NCI-H146 (cell line): ENCODE results near the gene PTMA.
A peak's percentile ranks its signal among the peaks of the same experiment; 100 is the strongest.
"Not testable (repeated sequence)": the region's sequence is repeated elsewhere in the genome, so short reads cannot be mapped to it uniquely, and the experiment has no call there.

Source experiments
- DNase-seq: peaks from one replicate; lab custom pipeline; 2025; lab: John Stamatoyannopoulos, UW

PTMA gene

GRCh38 chr2:231696004-231696367, 12.3 kb upstream of the PTMA start:
- no peak for DNase-seq

GRCh38 chr2:231699006-231699405, 9.3 kb upstream of the PTMA start:
- no peak for DNase-seq

GRCh38 chr2:231701456-231702373, 6.6 kb upstream of the PTMA start:
- no peak for DNase-seq

GRCh38 chr2:231704017-231704416, 4.3 kb upstream of the PTMA start:
- no peak for DNase-seq

- peak; percentile 94 for DNase-seq
Observed at GRCh38 chr2:231706731-231707624, 1.3 kb upstream of the PTMA start.

GRCh38 chr2:231707625-231707926, 749 bp upstream of the PTMA start:
- DNase-seq: peak; percentile 65

GRCh38 chr2:231708773-231709635, 679 bp downstream of the PTMA start:
- peak; percentile 36 for DNase-seq

GRCh38 chr2:231709636-231709980, 1.3 kb downstream of the PTMA start:
- DNase-seq: no peak

- peak; percentile 65 for DNase-seq
Observed at GRCh38 chr2:231709981-231710798, 1.9 kb downstream of the PTMA start.

- DNase-seq: peak; percentile 48
Observed at GRCh38 chr2:231710799-231711676, 2.7 kb downstream of the PTMA start.

GRCh38 chr2:231711677-231712450, 3.5 kb downstream of the PTMA start:
- no peak for DNase-seq

GRCh38 chr2:231712451-231713021, 4.2 kb downstream of the PTMA start:
- DNase-seq: not testable (repeated sequence)

GRCh38 chr2:231713406-231713729, 5.0 kb downstream of the PTMA start:
- DNase-seq: not testable (repeated sequence)

GRCh38 chr2:231713730-231714638, 5.7 kb downstream of the PTMA start:
- DNase-seq: peak; percentile 67

GRCh38 chr2:231714639-231715498, 6.5 kb downstream of the PTMA start:
- peak; percentile 73 for DNase-seq

GRCh38 chr2:231715499-231715837, 7.1 kb downstream of the PTMA start:
- no peak for DNase-seq

GRCh38 chr2:231715988-231716616, 7.8 kb downstream of the PTMA start:
- DNase-seq: no peak
